Retinal pigment epithelial cell (primary cell): ENCODE measurements around the gene SOHLH1.

Experiments used
- DNase-seq: peaks from one replicate; pipeline ENCODE4 v3.0.0-alpha.2; 2010; ENCODE audit warnings: low read depth
- H3K4me3 ChIP-seq: 2 replicates; pipeline ENCODE4 v1.5.1; 2011; ENCODE audit warnings: mild to moderate bottlenecking, low read length, control low read depth, moderate library complexity
- CTCF ChIP-seq: conservative IDR thresholded peaks from 2 replicates; pipeline ENCODE4 v1.5.1; 2011; ENCODE audit warnings: low read depth, low read length, control low read depth, inconsistent platforms

Gene SOHLH1

GRCh38 chr9:135711881-135712280, 12.6 kb upstream of the SOHLH1 start:
- no peak for TF ChIP-seq CTCF
- no peak overlapping the region for H3K4me3 ChIP-seq

GRCh38 chr9:135711391-135711790, 12.1 kb upstream of the SOHLH1 start:
- TF ChIP-seq CTCF = no peak
- DNase-seq = no peak
- H3K4me3 ChIP-seq = no peak overlapping the region

More at GRCh38 chr9:135711881-135712280, 12.6 kb upstream of the SOHLH1 start:
- DNase-seq = no peak

GRCh38 chr9:135708164-135708563, 8.9 kb upstream of the SOHLH1 start:
- H3K4me3 ChIP-seq = no peak overlapping the region

GRCh38 chr9:135707252-135708138, 8.2 kb upstream of the SOHLH1 start:
- no peak for TF ChIP-seq CTCF
- no peak overlapping the region for H3K4me3 ChIP-seq
- DNase-seq = no peak

More at GRCh38 chr9:135708164-135708563, 8.9 kb upstream of the SOHLH1 start:
- no peak for DNase-seq
- TF ChIP-seq CTCF = no peak

- DNase-seq = no peak
- no peak overlapping the region for H3K4me3 ChIP-seq
- no peak for TF ChIP-seq CTCF
Measured at GRCh38 chr9:135706288-135706687, 7.0 kb upstream of the SOHLH1 start.

- DNase-seq = no peak
- no peak for TF ChIP-seq CTCF
- H3K4me3 ChIP-seq = no peak overlapping the region
Measured at GRCh38 chr9:135705376-135705775, 6.1 kb upstream of the SOHLH1 start.

GRCh38 chr9:135704483-135704882, 5.2 kb upstream of the SOHLH1 start:
- no peak for DNase-seq
- TF ChIP-seq CTCF = no peak
- H3K4me3 ChIP-seq = no peak overlapping the region
